AG04449 (cell line): Measurements from ENCODE around the gene PRRC2A.

Experiments
- CTCF ChIA-PET: fragments of 350-600 bp; formaldehyde crosslinking; extraction: SDS; loops from one replicate; lab custom pipeline; 2021; ENCODE audit warnings: antibody characterized with exemption; lab: Yijun Ruan, JAX
- POLR2A ChIA-PET: fragments of 400-600, 350-600 bp; formaldehyde crosslinking; extraction: SDS; loops from one replicate; lab custom pipeline; 2020; ENCODE audit warnings: antibody characterized with exemption, inconsistent platforms; lab: Yijun Ruan, JAX
- DNase-seq: peaks from one replicate; pipeline ENCODE4 v3.0.0-alpha.2; 2010; ENCODE audit warnings: low read depth, low spot score
- H3K4me3 ChIP-seq: 2 replicates; pipeline ENCODE4 v1.5.1; 2011; ENCODE audit warnings: low read depth, mild to moderate bottlenecking, control low read depth, low read length
- CTCF ChIP-seq: IDR thresholded peaks from one replicate; pipeline ENCODE4 v1.5.1; 2011; ENCODE audit warnings: mild to moderate bottlenecking, moderate library complexity, low read length, control low read depth, inconsistent platforms; ENCODE audit not compliant: insufficient read depth; ENCODE audit errors: missing control alignments

Gene PRRC2A

GRCh38 chr6:31660381-31661261 is 40.1 kb downstream of the PRRC2A start, which contains the start of gene C6orf47:
C6orf47 (minus strand) TSS chr6:31660778; CDS start chr6:31659947, 831 bp downstream.
- ChIA-PET CTCF (interaction anchor here (0.6 to 3.1 kb wide), 10 partner anchors 9 to 203 kb away, joined by 3 to 13 read pairs (median 3); partner anchors contain the start of genes BAG6, LY6G5B and LY6G5C), POLR2A (interaction anchor here (0.6 to 1.7 kb wide), 7 partner anchors 9 to 167 kb away, joined by 3 to 15 read pairs (median 4); partner anchors contain the start of genes BAG6, CLIC1, HSPA1B and LSM2)
- TF ChIP-seq CTCF: no peak
- DNase-seq: no peak
- H3K4me3 ChIP-seq: peak within 1 kb of the TSS; percentile 86

GRCh38 chr6:31661262-31662123 is 41.0 kb downstream of the PRRC2A start:
- ChIA-PET CTCF (interaction anchor here (0.6 to 3.1 kb wide), 9 partner anchors 8 to 168 kb away, joined by 3 to 13 read pairs (median 3); partner anchors contain the start of genes BAG6, LY6G5B and LY6G5C), POLR2A (interaction anchor here (0.7 to 1.7 kb wide), 7 partner anchors 9 to 166 kb away, joined by 3 to 15 read pairs (median 4); partner anchors contain the start of genes BAG6, CLIC1, HSPA1B and LSM2)
- no peak for TF ChIP-seq CTCF
- no peak overlapping the region; the same call in 1 of the 2 replicates for H3K4me3 ChIP-seq
- no peak for DNase-seq

- TF ChIP-seq CTCF: no peak
- DNase-seq: no peak
- CTCF ChIA-PET: interaction anchor here (0.7 to 3.1 kb wide), 2 partner anchors 11 to 34 kb away, joined by 3 to 13 read pairs; partner anchors contain the start of gene BAG6
- POLR2A ChIA-PET: interaction anchor here (0.9 kb wide), 1 partner anchor 10 kb away, joined by 5 read pairs; the partner anchor contains the start of gene BAG6
- no peak overlapping the region for H3K4me3 ChIP-seq
These were observed 41.7 kb downstream of the PRRC2A start for GRCh38 chr6:31662124-31662723.

GRCh38 chr6:31663126-31663960 is 42.8 kb downstream of the PRRC2A start:
- CTCF ChIA-PET: interaction anchor here (0.6 to 2.2 kb wide), 5 partner anchors 11 to 225 kb away, joined by 3 to 19 read pairs (median 4); partner anchors contain the start of genes BAG6, LY6G5C and MSH5

More at GRCh38 chr6:31663126-31663960, 42.8 kb downstream of the PRRC2A start:
- POLR2A ChIA-PET: interaction anchor here (1.1 to 3.5 kb wide), 2 partner anchors 10 to 26 kb away, joined by 3 to 31 read pairs; partner anchors contain the start of gene BAG6
- peak overlapping the region; percentile 98 for H3K4me3 ChIP-seq
- DNase-seq: no peak
- no peak for TF ChIP-seq CTCF
